ENCODE data around the gene PXK. TPM values are rescaled to one million over a fixed set of nuclear protein-coding genes. Genes with fewer than 3 reads are reported as not detected.
"Not testable (repeated sequence)": the region's sequence is repeated elsewhere in the genome, so short reads cannot be mapped to it uniquely, and the experiment has no call there.

Gene PXK
- total RNA-seq, 1 donor from 2014 or later, result 13.3 TPM

DNA sequence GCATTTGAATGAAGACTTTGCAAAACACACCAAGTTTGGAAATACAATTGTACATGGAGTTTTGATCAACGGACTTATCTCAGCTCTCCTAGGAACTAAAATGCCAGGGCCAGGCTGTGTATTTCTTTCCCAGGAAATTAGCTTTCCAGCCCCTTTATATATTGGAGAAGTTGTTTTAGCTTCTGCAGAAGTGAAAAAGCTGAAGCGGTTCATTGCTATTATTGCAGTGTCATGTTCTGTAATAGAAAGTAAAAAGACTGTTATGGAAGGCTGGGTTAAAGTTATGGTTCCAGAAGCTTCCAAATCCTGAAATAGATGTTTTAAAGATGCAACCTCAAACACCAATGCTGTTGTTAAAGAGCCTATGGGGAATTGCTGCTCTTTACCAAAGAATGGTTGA lies 14.9 kb upstream of the PXK start:
- ATAC-seq, result no peak
- no peak for DNase-seq (ENCODE audit: missing footprints)
- intact Hi-C loops (cut with DNase I), result no loop called here

DNA sequence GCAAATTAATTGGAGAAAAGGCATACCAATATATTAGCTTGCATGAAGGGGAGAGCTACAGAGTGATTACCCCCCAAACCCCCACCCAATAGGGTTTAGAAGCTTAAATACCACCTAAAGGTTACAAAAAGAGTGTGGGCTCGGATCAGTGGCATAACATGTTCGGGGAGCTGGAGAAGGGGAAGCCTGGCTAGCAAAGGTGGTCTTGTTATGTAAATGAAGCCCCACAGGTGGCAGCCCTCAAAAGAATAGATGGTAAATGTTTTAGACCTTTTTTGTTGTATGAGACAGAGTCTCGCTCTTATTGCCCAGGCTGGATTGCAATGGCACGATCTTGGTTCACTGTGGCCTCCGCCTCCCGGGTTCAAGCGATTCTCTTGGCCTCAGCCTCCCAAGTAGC lies 10.9 kb upstream of the PXK start:
- intact Hi-C loops (cut with DNase I), result loop anchor here (1.0 to 5.0 kb wide), 3 partner anchors 93 to 311 kb away; no protein-coding TSS in a partner anchor
- DNase-seq (ENCODE audit: missing footprints) (no peak), ATAC-seq (no peak)

DNA sequence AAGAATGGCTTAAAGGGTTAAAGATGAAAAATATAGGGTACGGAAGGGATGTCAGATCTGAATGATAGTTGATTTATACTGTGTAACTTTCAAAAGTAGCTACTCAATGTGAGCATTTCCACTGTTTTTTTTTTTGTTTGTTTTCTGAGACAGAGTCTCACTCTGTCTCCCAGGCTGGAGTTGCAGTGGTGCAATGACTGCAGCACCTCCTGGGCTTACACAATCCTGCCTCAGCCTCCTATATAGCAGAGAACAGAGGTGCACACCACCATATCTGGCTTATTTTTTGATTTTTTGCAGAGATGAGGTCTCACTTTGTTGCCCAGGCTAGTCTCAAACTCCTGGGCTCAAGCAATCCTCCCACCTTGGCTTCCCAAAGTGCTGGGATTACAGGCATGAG lies 9.9 kb upstream of the PXK start:
- intact Hi-C loops (cut with DNase I), result loop anchor here (5.0 kb wide), 2 partner anchors 210 to 310 kb away; no protein-coding TSS in a partner anchor
- ATAC-seq (no peak), DNase-seq (ENCODE audit: missing footprints) (no peak)

DNA sequence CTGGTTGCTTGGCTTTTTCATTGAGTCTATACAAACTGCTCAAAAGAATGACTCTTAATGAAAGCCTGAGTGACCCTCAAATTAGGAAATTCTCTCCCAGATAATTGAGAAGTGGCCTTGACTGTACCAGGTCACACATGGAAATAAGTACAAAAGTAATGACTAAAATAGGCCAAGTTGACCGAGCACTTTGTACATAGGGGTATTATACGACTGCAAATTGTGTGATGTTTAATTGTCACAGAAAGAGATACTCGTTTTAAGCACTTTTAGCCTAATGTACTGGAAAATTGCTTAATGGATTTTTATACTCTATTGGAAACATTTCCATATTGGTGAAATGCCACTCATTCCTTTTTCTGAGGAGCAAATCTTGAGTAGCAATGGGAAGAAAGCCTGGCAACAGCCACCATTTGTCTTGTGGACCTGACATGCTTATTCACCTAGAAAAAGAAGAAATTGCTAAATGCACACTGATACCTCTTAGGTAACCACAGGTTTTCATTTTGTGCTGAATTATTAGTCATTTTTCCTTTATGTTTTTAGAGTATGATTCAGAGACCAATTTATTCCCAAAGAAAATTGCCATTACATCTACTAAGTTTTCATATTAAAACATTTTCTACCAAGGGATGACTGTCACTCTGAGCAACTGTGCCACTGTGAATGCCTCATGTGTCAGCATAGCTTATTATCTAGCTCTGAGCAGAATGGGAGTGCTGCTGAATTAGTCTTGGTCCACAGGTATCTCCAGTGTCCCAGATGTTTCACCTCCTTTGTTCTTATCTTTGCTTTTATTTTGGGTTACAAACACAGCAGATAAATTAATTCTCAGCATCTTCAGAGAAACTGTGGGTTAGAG lies 8.9 kb upstream of the PXK start:
- intact Hi-C loops (cut with DNase I), result loop anchor here (5.0 kb wide), 2 partner anchors 209 to 309 kb away; no protein-coding TSS in a partner anchor
- ATAC-seq (no peak), DNase-seq (ENCODE audit: missing footprints) (no peak)

DNA sequence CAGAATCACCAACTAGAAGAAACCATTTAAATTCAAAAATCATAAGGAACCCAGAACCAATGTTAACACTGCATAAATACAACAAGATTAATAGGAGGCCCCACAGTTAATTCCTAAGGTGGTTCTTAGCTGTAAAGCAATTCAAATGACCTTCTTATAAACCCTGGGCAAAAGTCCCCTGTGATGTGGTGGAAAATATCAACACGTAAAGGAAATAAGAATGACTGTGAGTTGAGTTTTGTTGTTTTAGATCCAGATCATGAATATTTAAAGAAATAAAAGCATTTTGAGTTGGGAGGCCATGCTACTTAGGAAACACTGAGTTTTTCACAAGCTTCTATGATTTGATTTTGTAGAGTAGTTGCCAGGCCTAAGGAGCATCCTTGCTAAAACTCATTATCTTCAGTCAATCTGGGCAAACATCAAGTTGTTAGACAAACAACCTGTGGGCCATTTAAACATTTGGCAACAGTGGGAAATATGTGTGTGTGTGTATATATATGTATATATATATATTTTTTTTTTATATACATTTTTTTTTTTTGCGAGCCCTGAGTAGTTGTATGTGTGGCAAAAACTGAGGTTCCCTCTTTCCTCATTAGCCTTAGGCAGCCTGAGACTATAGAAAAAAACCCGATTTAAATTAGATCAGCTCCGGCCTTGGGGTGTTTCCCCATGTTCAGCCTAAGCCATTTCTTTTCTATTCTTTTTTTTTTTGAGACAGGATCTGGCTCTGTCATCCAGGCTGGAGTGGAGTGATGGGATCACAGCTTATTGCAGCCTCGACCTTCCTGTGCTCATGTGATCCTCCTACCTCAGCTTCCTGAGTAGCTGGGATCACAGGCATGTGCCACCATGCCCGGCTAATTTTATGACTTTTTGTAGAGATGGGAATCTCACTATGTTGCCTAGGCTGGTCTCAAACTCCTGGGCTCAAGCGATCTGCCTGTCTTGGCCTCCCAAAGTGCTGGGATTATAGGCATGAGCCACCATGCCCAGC lies 8.0 kb upstream of the PXK start:
- intact Hi-C loops (cut with DNase I), result loop anchor here (5.0 kb wide), 2 partner anchors 208 to 308 kb away; no protein-coding TSS in a partner anchor
- DNase-seq (ENCODE audit: missing footprints) (no peak), ATAC-seq (no peak)

DNA sequence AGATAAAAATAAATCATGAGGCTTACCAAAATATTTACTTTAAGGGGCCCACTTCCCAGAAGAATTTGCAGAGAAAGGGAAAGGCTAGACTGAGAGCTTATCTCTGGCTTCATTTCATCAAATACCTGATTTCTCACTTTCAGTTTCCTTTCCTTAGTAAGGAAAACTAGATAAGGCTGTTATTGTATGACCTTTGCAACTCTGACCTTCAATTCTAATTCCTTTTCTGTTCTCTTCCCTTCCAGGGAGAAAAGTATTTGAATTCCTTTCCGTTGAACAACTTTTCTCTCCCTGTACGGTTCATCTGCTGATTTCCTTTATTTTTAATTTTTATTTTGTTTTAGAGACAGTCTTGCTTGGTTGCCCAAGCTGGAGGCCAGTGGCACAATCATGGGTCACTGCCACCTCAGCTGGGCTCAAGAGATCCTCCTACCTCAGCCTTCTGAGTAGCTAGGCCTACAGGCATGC lies 7.1 kb upstream of the PXK start:
- intact Hi-C loops (cut with DNase I), result no loop called here
- ATAC-seq, result no peak
- DNase-seq (ENCODE audit: missing footprints), result no peak

DNA sequence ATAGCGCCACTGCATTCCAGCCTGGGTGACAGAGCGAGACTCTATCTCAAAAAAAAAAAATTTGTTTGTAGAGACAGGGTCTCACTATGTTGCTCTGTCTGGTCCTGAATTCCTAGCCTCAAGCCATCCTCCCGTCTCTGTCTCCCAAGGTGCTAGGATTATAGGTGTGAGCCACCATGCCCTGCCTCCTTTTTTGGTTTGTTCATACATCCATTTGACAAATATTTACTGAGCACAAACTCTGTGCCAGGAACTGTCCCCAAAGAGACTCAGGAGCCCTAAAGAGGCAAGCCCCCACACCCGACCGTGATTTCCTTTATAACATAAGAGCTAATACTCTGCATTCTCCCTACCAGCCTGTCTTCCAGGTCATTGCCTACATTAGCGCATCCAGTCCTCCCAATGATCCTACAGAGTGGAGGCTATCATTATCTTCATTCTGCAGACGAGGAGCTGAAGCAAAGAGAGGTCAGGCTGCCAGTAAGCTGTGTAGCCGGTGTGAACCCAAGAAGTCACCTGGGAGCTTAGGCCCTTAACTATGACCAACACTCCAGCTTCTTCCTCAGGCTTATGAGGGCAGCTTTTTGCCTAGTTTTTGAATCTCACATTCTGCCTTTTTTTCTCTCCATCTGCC lies 6.3 kb upstream of the PXK start:
- DNase-seq (ENCODE audit: missing footprints) (no peak), ATAC-seq (no peak)
- intact Hi-C loops (cut with DNase I), result no loop called here

DNA sequence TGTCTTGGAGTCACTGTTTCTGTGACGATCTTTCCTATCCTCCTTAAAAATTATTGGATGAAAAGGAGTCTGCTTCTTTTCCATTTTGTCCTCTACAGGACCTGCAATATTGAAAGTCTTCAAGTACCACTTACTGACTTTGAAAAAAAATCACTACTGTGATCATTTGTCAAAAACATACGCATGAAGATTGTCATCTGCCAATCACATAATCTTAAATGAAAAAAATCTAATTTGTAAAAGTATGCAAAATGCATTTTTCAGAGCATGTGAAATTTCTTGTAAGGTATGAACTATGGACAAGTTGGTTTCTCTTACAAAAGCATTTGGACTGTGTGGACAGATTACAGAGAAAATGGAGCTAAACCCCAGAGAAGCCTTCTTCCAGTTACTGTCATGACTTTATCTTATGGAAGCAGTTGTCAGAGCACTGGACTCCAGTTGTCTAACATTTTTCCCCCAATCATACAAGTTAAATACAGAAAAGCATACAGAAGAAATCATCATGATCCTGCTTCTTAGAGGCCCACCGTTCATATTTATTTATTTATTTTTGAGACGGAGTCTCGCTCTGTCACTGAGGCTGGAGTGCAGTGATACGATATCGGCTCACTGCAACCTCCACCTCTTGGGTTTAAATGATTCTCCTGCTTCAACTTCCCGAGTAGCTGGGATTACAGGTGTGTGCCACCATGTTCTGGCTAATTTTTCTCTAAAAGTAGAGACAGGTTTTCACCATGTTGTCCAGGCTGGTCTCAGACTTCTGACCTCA lies 3.4 kb upstream of the PXK start:
- ATAC-seq (no peak), DNase-seq (ENCODE audit: missing footprints) (no peak)
- intact Hi-C loops (cut with DNase I), result no loop called here

DNA sequence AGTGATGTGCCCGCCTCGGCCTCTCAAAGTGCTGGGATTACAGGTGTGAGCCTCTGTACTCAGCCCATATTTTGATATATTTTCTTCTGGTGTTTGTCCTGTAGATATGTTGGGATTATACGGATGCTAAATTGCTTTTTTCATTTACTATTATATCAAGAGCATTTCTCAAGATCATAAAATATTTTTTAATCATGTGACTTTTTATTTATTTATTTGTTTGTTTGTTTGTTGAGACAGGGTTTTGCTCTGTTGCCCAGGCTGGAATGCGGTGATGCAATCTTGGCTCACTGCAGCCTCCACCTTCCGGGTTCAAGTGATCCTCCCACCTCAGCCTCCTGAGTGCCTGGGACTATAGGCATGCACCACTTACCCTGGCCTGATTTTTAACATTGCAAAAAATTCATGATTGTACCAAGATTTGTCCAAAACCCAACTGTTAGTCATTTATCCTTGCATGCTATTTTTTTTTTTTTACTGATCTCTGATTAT lies 2.7 kb upstream of the PXK start:
- ATAC-seq (no peak), DNase-seq (ENCODE audit: missing footprints) (no peak)
- intact Hi-C loops (cut with DNase I), result no loop called here

DNA sequence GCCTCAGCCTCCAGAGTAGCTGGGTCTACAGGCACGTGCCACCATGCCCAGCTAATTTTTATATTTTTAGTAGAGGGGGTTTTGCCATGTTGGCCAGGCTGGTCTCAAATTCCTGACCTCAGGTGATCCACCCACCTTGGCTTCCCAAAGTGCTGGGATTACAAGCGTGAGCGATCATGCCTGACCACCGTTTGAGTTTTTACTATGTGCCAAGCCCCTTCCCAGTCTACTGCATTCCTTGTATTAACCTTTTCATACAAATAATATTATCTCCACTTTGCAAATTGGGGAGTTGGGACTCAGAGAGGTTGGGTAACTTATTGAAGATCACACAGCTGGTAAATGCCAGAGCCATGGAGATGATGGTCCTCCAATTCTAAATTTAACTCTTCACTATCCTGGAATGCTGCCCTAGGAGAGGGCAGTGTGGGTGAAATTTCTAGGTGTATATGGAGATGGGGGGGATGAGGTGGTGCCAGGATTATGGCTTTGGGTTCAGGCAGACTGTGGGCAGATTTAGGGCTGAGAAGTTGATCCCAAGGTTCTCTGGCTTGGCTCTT lies 1.0 kb upstream of the PXK start:
- intact Hi-C loops (cut with DNase I), result loop anchor here (2.0 kb wide), 1 partner anchor 159 kb away; no protein-coding TSS in a partner anchor
- ATAC-seq, result no peak
- no peak for DNase-seq (ENCODE audit: missing footprints)

DNA sequence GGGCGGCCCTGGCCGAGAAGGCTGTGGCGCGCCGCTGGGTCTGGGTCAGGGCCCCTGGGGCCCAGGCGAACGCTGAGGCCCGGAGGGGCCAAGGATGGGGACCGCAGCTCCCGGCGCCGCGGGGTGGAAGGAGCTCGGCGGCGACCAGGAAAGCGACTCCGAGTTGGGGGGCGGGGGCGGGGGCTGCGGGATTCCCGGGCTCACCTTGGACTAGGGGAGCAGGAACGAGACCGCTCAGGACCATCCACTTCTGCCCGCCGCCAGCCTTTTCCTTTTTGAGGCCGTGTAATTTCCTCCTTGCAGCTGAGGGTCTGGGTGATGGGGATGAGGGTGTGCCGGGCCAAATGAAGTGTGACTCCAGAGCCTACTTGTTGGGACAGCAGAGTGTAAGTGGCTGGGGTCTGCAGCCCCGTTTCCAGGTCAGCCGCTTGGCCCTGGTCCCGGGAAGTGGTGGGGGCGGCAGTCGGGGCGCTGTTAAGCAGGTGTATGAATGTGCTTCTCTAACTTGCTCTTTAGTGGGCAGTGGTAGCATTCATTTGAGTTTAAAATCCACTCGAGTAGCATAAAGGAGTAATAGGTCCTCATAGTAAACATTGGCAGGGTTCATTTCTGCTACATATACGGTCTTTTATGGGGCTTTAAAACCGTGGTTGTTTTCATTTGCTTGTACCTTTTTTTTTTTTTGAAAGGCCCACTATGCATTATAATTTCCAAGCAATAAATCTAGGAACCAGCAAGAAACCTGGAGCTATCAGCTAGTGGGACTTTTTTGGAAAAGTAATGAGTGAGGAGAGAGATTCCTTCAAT lies 717 bp downstream of the PXK start:
- DNase-seq (ENCODE audit: missing footprints) (no peak), ATAC-seq (peak; percentile 4)
- intact Hi-C loops (cut with DNase I), result loop anchor here (2.0 kb wide), 1 partner anchor 157 kb away; no protein-coding TSS in a partner anchor

DNA sequence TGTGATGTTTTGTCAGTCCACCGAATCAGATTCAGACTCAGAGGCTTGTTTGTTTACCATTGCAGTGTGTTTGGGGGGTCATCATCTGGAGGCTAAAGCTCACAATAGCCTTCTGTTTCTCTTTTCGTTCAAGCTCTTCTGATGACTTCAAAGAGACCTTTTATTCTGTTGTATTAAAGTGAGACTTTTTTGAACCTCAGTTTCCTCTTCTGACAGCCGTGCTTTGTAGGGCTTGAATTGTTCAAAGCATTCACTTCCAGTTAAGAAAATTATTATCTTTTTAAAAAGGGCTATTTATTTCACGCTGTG lies 1.3 kb downstream of the PXK start:
- intact Hi-C loops (cut with DNase I), result no loop called here
- DNase-seq (ENCODE audit: missing footprints) (no peak), ATAC-seq (no peak)

DNA sequence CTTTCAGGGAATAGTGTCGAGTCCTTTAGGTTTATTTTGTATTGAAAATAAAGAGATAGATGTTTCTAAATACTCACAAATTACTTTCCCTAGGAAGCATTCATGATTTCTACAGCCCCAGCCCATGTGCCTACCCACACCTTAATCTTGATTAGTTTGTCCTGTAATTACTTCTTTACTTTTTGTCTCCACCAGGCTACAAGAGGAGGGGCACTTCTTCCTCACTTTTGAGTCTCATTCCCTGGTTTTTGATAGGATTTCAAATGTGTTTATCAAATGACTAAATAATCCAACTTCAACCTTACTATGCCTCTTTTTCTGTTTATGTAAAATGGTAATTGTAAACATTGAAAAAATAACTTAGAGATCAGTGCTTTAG lies 1.8 kb downstream of the PXK start:
- intact Hi-C loops (cut with DNase I), result no loop called here
- ATAC-seq (no peak), DNase-seq (ENCODE audit: missing footprints) (no peak)

DNA sequence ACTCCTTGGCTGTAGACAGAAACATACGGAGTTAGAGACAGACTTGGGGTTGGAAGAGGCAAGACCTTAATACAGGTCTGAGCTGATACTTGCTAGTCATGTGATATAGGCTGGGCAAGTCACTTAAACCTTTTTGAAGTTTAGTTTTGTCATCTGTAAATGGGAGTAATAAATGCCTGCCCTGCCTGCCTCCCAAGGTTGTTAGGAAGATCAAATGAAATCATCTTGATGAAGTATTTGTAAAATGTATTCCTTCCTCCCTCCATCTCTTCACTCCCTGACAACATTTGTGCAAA lies 2.9 kb downstream of the PXK start:
- DNase-seq (ENCODE audit: missing footprints) (no peak), ATAC-seq (no peak)
- intact Hi-C loops (cut with DNase I), result no loop called here

DNA sequence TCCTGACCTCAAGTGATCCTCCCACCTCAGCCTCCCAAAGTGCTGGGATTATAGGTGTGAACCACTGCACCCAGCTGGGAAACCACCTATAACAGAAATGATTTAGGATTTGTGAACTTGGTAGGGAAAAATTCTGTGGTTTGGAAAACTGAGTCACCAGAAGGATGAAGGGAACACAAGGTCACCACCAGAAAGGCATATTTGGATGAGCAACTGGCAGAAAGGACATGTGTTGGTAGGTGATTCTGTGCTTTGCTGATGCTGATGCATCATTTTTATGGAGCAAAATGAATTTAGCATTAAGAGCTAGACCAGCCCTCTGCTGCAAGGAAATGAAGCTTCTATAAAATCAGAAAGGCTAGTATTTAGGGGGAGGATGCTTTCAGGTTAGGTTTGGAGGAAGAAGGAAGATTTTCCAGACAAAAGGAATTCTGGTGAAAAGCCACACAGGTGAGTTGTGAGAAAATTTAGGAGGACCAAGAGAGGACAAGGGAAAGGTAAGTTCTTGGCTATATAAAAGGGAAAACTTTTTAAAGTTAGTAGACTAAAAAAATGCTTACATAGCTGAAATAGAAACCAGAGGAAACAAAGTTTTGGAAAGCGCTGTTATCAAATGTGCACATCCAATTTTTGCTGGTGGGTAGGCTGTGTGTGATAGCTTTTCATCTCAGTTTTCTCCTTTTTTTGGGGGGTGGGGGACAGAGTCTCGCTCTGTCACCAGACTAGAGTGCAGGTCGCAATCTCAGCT lies 3.6 kb downstream of the PXK start:
- intact Hi-C loops (cut with DNase I), result no loop called here
- no peak for DNase-seq (ENCODE audit: missing footprints)
- no peak for ATAC-seq

DNA sequence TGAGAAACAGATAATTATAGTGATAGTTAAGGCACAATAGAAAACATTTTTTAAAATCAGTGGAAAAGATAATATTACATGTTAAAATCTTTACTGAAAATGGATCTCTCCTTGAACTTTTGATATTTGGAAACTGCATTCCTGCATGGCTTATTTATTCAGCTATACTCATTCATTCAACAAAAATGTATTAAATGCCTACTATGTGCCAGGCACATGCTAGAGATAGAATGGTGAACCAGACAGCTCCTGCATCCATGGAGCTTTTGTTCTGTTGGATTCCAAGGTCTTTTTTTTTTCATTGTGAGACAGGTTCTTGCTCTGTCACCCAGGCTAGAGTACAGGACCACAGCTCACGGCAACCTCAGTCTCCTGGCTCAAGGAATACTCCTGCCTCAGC lies 4.5 kb downstream of the PXK start:
- ATAC-seq (no peak), DNase-seq (ENCODE audit: missing footprints) (no peak)
- intact Hi-C loops (cut with DNase I), result no loop called here

DNA sequence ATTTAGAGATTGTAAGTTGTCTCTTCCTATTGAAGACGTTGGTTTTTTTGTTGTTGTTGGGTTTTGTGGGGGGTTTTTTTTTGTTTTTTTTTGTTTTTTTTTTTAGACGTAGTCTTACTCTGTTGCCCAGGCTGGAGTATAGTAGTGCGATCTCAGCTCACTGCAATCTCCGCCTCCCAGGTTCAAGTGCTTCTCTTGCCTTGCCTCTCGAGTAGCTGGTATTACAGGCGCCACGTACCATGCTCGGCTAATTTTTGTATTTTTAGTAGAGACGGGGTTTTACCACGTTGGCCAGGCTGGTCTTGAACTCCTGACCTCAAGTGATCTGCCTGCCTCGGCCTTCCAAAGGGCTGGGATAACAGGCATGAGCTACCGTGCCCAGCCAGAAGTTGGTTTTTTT lies 6.5 kb downstream of the PXK start:
- intact Hi-C loops (cut with DNase I); ATAC-seq; DNase-seq (ENCODE audit: missing footprints): not testable (repeated sequence)
